Vagina (tissue), 2 donors: ENCODE data around the gene TOMM5.

ENCODE experiments used
- CTCF ChIP-seq, 3 experiments: fragments of 450-650 bp in 2 of 3; fragments of 200-600 bp in 1 of 3; sonication (generic) in 1 of 3; IDR thresholded peaks; one replicate each; pipeline ENCODE4 v1.5.1; 2017 to 2019; ENCODE audit warnings: antibody characterized with exemption in 3 of 3, mild to moderate bottlenecking in 2 of 3, moderate library complexity in 2 of 3
- POLR2A ChIP-seq, 2 donors: fragments of 450-650 bp; IDR thresholded peaks; one replicate each; pipeline ENCODE4 v1.6.1; 2017; ENCODE audit warnings: antibody characterized with exemption in 2 of 2, mild to moderate bottlenecking in 2 of 2, moderate library complexity in 2 of 2
- POLR2AphosphoS5 ChIP-seq, 2 donors: sonication (generic); formaldehyde crosslinking; IDR thresholded peaks; one replicate each; pipeline ENCODE4 v1.9.0; 2017; ENCODE audit warnings: antibody characterized with exemption in 2 of 2, mild to moderate bottlenecking in 2 of 2, low read depth in 1 of 2; ENCODE audit not compliant: insufficient read depth in 1 of 2

- no peak for TF ChIP-seq CTCF (IDR thresholded peaks at IDR 0.05)
- no peak for TF ChIP-seq POLR2AphosphoS5 (IDR thresholded peaks at IDR 0.05; ENCODE audit: insufficient read depth in 1 of 2, low read depth in 1 of 2)
- TF ChIP-seq POLR2A (IDR thresholded peaks at IDR 0.05) = no peak
Observed at GRCh38 chr9:37563806-37564513, 28.4 kb downstream of the TOMM5 start.
